ENCODE results near the gene NFIX. TPM values are rescaled to one million over a fixed set of nuclear protein-coding genes. Genes with fewer than 3 reads are reported as not detected.

Gene NFIX
- polyA plus RNA-seq, 3 donors, result 13.3 to 15.0 (median 14.2) TPM

GRCh38 chr19:13006431-13007281 is 11.4 kb downstream of the NFIX start:
- DNase-seq (ENCODE audit: low read depth in 3 of 3, low spot score in 2 of 3), result no peak

- no peak for DNase-seq (ENCODE audit: low read depth in 3 of 3, low spot score in 2 of 3)
These were observed 12.2 kb downstream of the NFIX start for GRCh38 chr19:13007292-13008045.

- DNase-seq (ENCODE audit: low read depth in 3 of 3, low spot score in 2 of 3), result no peak
These were observed 13.9 kb downstream of the NFIX start for GRCh38 chr19:13008926-13009787.

- no peak for DNase-seq (ENCODE audit: low read depth in 3 of 3, low spot score in 2 of 3)
These were observed 15.0 kb downstream of the NFIX start for GRCh38 chr19:13010038-13010991.

GRCh38 chr19:13010992-13011652 is 15.8 kb downstream of the NFIX start:
- no peak for DNase-seq (ENCODE audit: low read depth in 3 of 3, low spot score in 2 of 3)

- DNase-seq (ENCODE audit: low read depth in 3 of 3, low spot score in 2 of 3), result no peak
These were observed 16.5 kb downstream of the NFIX start for GRCh38 chr19:13011653-13012389.

- no peak for DNase-seq (ENCODE audit: low read depth in 3 of 3, low spot score in 2 of 3)
These were observed 17.1 kb downstream of the NFIX start for GRCh38 chr19:13012390-13012689.

- no peak for DNase-seq (ENCODE audit: low read depth in 3 of 3, low spot score in 2 of 3)
These were observed 17.7 kb downstream of the NFIX start for GRCh38 chr19:13012690-13013608.

- DNase-seq (ENCODE audit: low read depth in 3 of 3, low spot score in 2 of 3), result no peak
These were observed 18.4 kb downstream of the NFIX start for GRCh38 chr19:13013649-13014048.

GRCh38 chr19:13014101-13014920 is 19.0 kb downstream of the NFIX start:
- no peak for DNase-seq (ENCODE audit: low read depth in 3 of 3, low spot score in 2 of 3)

- DNase-seq (ENCODE audit: low read depth in 3 of 3, low spot score in 2 of 3), result no peak
These were observed 19.6 kb downstream of the NFIX start for GRCh38 chr19:13014921-13015280.

- no peak for DNase-seq (ENCODE audit: low read depth in 3 of 3, low spot score in 2 of 3)
These were observed 20.3 kb downstream of the NFIX start for GRCh38 chr19:13015361-13016223.

- DNase-seq (ENCODE audit: low read depth in 3 of 3, low spot score in 2 of 3), result no peak
These were observed 21.0 kb downstream of the NFIX start for GRCh38 chr19:13016245-13016627.

- no peak for DNase-seq (ENCODE audit: low read depth in 3 of 3, low spot score in 2 of 3)
These were observed 21.5 kb downstream of the NFIX start for GRCh38 chr19:13016628-13017305.

- no peak for DNase-seq (ENCODE audit: low read depth in 3 of 3, low spot score in 2 of 3)
These were observed 22.2 kb downstream of the NFIX start for GRCh38 chr19:13017306-13018034.
